RPMI7951 (cell line): ENCODE measurements around the gene SH2D7. TPM values are rescaled to one million over a fixed set of nuclear protein-coding genes. Genes with fewer than 3 reads are reported as not detected.

Experiments
- DNase-seq: peaks from one replicate; pipeline ENCODE4 v3.0.0-alpha.2; 2012; ENCODE audit warnings: low read depth
- total RNA-seq: library from RNA; depleted of rRNA; stranded (reverse); fragments of >200 nt; shearing (Covaris generic); gene quantifications from 2 replicates; pipeline ENCODE4 v1.2.3, GENCODE V29; 2014; rRNA removed

The SH2D7 gene
- total RNA-seq: not detected in 2 replicates

DNA sequence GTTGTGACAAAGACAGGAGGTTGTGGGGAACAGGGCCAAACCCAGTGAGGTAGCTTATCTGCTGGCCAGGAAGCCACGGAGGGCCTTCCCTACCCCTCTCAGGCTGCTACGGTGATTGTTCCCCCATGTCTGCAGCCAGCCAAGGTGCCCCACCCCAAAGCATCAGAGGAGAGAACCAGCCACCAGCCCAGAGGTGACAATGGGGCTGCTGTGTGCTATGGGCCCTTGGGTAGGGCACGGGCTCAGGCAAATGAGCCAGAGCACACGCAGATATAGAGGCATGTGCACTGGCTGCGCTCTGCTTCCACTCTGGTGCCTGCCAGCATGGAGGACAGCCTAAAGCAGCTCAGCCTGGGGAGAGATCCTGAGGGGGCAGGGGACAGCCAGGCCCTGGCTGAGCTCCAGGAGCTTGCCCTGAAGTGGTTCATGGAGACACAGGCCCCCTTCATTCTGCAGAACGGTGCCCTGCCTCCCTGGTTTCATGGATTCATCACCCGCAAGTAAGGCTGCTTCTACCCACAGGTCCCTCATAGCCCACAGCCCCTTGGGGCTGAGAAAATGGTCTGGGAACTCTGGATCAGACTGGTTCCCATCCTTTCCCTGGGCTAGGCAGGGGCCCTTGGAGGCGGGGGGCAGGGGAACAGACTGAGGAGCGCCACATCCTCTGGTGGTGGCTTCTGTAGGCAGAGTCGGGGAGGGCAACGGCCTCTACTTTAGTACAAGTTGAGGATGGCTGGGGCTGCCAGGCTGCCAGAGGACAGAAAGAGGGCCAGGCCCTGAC lies at the start of gene SH2D7:
Gene SH2D7 (plus strand): TSS at position 301 of the 781 bp plus-strand sequence. CDS start 24 bp downstream, at position 325.
- DNase-seq: no peak

DNA sequence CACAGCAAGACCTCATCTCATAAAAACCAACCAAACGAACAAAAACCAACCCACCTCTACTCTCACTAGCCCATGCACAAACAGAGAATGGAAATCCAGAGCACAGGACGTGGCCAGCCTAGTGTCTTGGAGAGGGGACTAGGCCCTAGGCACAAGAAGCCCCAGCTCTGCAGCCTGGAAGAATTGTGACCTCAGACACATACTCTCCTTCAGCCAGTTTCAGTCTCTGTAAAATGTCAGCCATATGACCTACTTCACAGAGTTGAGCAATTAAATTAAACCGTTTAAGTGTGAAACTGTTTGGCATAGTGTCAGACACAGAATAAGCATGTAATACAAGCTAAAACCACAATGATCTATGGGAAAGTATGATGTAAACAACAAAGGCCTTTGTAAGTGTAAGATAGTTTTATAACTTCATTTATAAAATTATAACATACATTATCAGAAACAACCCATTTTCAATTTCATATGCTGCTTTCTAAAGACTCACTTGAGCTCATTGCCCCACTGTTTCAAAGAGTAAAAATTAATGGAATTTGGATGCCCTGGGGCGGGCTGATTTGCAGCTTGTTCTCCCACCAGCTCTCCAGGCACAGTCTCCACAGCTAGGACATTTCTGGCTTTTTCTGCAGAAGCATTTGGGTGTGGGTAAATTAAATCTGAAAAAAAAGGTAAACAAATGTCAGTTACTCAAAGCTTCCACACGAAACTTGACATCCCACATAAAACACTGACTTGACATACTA lies 47.8 kb upstream of the SH2D7 start:
- peak; percentile 47 for DNase-seq

DNA sequence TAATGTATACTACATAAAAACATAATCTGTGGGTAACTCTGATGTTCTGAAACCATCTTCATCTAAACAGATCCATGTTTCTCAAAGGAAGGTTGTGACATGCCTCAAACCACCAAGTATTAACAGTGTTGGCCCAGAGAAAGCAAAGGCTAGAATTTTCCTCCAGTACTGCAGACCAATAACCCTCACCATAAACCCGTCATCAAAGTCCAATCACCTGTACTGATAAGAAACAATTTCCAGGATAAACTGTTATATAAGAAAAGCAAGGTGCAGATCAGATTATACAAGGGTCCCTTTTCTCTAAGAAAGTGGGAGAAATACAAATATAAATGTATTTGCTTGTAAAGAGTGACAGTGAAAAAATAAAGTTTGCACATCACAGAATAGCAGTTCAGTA lies 47.2 kb upstream of the SH2D7 start:
- no peak for DNase-seq

DNA sequence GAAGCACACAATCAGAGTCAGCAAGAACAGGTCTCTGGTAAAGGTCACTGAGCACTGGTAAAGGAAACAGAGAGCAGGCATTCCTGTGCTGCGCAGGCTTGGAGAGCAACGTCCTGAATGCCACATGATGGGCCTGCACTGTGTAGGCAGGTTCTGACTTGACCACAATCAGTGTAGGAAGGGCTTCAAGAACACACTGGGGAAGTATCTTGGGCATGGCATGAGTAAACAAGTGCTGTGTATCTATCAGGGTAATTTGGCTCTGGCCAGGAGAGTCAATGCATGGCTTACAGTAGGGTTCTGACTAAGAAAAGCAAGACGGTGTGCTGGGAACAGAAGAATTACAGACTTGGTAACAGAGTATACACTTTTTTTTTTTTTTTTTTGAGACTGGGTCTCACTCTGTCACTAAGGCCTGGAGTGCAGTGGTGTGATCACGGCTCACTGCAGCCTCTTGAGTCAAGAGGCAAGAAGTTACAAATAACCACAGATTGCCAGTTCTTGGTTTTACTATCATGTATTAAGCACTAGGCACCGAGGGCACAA lies 45.5 kb upstream of the SH2D7 start:
- DNase-seq: no peak

DNA sequence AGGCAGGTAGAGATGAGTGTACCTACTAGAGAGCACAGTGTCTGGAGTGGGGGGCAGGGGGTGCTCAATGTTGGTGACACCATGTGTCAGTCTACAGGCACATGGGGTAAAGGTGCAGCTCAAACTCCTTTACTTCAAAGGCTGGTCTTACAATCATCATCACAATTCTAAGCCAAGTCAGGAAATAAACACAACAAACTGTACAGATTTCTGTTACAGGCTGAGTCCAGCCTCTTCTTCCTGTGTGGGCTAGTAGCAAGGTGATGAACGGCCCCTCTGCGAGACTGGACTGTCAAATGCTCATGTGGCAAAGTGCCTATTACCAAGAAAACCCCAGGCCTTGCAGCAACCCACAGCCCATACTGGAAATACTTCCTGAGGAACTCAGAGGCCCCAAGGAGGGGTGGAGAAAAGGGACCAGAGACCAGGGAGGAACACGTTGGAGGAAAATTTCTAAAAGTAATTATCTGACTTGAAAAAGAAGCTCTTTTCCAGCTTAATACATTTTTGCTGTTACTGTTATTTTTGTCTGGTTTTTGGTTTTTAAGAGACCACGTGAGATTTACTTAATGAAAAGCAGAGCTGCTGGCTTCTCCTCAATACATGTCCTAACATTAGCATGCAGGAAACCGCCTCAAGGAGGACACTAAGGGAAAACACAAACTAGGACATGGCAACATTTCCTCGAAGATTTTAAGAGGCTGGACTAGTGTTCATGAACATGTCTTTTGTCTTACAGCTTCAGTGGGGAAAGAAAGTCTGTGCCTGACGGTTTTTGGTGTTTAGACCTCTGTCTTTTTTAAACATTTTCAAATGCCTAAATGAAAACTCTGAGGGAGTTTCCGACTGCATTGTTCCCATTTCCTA lies 44.4 kb upstream of the SH2D7 start:
- peak; percentile 79 for DNase-seq

DNA sequence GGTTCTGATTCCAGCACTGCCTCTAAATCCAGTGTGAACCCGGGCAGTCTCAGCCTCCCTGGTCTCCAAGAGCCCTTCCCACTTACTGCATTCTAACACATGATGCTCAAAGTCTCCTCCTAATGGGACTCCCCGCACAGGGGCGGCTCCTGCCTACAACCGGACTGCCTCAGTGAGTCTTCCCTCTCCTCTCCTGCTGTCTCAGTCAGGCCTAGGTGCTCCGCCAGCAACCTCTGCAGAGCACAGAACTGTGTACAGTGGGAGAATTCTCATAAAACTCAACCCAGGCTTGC lies 43.8 kb upstream of the SH2D7 start:
- DNase-seq: no peak

GRCh38 chr15:78049691-78050440 lies 42.5 kb upstream of the SH2D7 start:
- DNase-seq: peak; percentile 24

GRCh38 chr15:78050441-78050809 lies 41.9 kb upstream of the SH2D7 start:
- no peak for DNase-seq

- no peak for DNase-seq
These were observed 41.5 kb upstream of the SH2D7 start for GRCh38 chr15:78050826-78051225.

- no peak for DNase-seq
These were observed 40.8 kb upstream of the SH2D7 start for GRCh38 chr15:78051596-78051995.

DNA sequence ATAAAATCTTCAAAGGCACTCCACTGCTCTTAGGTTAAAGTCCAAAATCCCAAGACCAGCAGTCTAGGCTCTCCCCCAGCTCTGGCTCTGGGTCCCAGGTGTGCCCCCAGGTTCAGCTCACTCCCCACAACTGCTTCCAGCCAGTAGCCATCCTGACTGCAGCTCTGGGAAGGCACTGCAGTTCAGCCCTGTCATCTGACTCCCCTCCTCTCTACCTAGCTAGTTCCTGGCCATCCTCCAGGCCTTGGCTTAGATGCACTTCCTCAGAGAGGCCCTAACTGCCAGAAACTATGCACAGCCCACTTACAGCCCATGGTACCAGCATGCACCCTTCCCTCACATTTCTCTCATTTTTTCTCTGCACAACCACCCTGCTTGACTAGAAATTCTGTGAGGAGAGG lies 40.4 kb upstream of the SH2D7 start:
- no peak for DNase-seq

- no peak for DNase-seq
These were observed 39.8 kb upstream of the SH2D7 start for GRCh38 chr15:78052545-78052944.

DNA sequence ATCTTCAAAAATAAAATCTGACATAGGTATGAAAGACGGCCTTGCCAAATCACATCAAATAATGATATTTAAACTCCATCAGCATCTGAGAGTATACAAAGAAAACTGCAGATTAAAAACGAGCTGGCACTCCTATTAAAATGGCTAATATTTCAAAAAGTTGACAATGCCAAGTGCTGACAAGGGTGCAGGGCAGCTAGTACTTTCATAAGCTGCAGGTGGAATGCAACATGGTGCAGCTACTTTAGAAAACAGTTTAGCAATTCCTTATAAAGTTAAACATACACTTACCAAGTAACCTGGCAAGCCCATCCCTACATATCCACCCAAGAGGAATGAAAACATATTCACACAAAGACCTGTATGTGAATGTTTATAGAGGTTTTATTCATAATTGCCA lies 37.8 kb upstream of the SH2D7 start:
- DNase-seq: no peak

DNA sequence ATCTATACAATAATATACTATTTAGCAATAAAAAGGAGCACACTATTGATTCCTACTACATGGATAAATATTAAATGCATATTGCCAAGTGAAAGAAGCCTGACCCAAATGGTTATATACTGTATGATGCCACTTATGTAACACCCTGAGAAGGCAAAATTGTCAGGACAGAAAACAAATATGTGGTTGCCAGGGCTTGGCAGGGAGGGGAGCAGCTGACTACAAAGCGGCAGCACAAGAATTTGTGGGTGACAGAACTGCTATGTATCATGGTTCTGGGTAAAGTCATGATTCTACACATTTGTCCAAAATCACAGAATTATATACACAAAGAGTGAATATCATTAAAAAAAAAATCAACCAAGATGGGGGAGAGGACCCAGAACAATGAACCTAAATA lies 37.4 kb upstream of the SH2D7 start:
- DNase-seq: no peak

DNA sequence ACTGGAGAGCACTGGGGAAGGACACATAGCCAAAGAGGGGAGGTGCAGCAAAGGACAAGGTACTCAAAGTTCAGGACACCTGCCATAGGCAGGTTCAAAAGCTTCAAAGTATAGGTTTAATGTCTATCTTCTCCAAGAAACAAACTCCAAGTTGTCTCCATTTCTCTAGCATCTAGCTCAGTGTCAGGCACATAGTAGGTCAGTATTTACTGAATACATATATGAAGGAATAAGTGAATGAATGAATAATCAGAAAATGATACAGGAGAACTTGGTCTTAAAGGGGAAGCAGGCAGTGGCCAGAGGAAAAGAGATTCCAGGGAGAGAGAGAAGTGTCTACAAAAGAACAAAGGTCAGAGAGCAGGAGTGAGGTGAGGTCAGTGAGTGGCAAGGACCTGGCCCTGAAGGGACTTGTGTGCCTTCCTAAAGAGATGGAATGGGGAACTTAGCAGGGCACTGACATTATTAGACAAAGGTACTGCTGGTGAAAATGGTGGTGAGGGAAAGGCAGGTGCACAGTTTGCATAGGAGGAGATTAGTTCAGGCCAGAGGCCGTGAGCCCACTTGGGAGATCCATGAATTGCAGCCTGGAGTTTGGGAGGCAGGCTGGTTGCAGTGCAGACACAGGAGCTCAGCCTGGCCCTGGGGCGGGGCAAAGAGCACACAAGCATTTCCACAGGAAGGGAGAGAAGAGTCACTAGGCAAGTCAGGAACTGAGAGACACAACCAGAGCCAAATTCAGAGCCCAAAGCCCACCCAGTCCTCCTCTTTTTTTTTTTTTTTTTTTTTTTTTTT lies 36.2 kb upstream of the SH2D7 start:
- DNase-seq: peak; percentile 41

GRCh38 chr15:78056714-78057269 lies 35.6 kb upstream of the SH2D7 start:
- peak; percentile 37 for DNase-seq

GRCh38 chr15:78057803-78058202 lies 34.6 kb upstream of the SH2D7 start:
- no peak for DNase-seq

- DNase-seq: no peak
These were observed 33.9 kb upstream of the SH2D7 start for GRCh38 chr15:78058401-78058935.

GRCh38 chr15:78059110-78059839 lies 33.1 kb upstream of the SH2D7 start:
- no peak for DNase-seq
